GM21390 (cell line): ENCODE data around the gene APBB3.

Experiments
- ATAC-seq: cut with Tn5 transposase; IDR thresholded peaks from one replicate; pipeline ENCODE4 v1.9.1; 2021; ENCODE audit not compliant: unreplicated experiment

The APBB3 gene

GRCh38 chr5:140555747-140556312, 8.6 kb downstream of the APBB3 start:
- ATAC-seq: no peak

DNA sequence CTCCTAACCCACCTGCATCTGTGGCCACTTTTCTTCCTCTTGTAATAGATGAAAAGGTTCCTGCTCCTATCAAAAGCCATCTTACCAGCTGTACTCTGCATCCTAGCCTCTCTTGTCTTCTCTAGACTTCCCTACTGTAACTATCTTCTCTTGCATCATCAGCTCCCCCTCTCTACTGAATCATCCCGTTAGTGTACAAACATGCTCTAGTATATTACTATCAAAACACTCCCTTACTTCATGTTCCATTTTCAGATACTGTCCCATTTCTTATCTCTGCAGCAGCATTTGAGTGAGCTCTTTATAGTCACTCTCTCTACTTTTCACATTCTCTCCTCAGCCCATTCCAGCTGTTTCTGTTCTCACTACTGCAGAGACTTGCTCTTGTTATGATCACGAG, 9.9 kb downstream of the APBB3 start:
- ATAC-seq: no peak

- no peak for ATAC-seq
These were observed 10.7 kb downstream of the APBB3 start for GRCh38 chr5:140553657-140554056.

- ATAC-seq: no peak
These were observed 12.5 kb downstream of the APBB3 start for GRCh38 chr5:140551872-140552271.

- no peak for ATAC-seq
These were observed 14.0 kb downstream of the APBB3 start for GRCh38 chr5:140550147-140551079.

GRCh38 chr5:140549237-140550144, 14.9 kb downstream of the APBB3 start:
- no peak for ATAC-seq

GRCh38 chr5:140548791-140549190, 15.6 kb downstream of the APBB3 start:
- ATAC-seq: no peak

- peak; percentile 2 for ATAC-seq
These were observed 16.1 kb downstream of the APBB3 start for GRCh38 chr5:140548300-140548688.

DNA sequence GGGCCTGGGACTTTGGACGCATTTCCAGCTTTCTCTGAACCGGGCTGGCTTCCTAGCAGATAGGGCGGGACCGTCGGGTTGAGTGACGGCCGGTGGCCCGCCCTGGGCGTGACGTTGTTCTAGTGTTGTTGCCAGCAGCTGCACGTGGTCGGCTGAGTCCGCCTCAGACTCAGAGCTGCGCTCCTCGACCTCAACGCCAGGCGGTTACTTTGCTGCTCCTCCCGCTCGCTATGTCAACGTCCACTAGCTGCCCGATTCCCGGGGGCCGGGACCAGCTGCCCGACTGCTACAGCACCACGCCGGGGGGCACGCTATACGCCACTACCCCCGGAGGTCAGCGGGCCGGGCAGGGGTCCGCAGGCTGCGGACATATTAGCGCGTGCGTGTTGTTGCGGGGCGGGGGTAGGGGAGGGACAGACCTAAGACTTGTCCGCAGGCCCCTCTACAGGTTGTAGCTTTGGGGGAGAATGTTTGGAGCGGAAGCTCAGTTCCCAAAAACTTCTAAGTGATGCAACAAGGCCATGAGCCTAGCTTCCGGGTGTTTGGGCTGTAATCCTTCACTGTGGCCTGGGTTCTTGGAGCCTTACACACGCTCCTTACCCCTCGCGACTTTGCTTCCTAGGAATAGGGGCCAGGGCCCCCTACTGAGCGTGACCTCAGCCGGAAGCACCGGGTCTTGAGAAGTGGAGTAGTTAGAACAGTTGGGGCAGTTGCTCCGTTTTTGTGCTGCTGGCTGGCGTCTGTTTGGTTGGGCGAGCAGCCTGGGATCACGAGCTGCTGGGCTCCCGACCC, 16.7 kb downstream of the APBB3 start, which contains the start of gene EIF4EBP3:
Gene EIF4EBP3, plus strand, starts transcription at position 155 of the 792 bp plus-strand sequence. Its CDS starts 76 bp downstream, at position 231.
- peak; percentile 98 for ATAC-seq

- no peak for ATAC-seq
These were observed 17.4 kb downstream of the APBB3 start for GRCh38 chr5:140546851-140547507.

- ATAC-seq: no peak
These were observed 18.8 kb downstream of the APBB3 start for GRCh38 chr5:140545606-140546005.

DNA sequence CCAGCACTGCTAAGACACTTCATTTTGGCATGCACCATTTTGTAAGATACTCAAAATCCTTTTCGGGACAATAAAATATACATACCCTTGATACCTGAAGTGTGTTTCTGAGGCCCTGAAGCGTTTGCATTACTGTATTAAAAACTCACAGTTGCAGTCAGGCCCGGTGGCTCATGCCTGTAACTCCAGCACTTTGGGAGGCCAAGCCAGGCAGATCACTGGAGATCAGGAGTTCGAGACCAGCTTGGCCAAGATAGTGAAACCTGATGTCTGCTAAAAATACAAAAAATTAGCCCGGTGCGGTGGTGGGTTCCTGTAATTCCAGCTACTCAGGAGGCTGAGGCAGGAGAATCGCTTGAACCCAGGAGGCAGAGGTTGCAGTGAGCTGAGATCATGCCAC, 19.4 kb downstream of the APBB3 start:
- no peak for ATAC-seq

GRCh38 chr5:140542972-140543371, 21.4 kb downstream of the APBB3 start:
- ATAC-seq: no peak

GRCh38 chr5:140540227-140540626, 24.2 kb downstream of the APBB3 start:
- no peak for ATAC-seq

DNA sequence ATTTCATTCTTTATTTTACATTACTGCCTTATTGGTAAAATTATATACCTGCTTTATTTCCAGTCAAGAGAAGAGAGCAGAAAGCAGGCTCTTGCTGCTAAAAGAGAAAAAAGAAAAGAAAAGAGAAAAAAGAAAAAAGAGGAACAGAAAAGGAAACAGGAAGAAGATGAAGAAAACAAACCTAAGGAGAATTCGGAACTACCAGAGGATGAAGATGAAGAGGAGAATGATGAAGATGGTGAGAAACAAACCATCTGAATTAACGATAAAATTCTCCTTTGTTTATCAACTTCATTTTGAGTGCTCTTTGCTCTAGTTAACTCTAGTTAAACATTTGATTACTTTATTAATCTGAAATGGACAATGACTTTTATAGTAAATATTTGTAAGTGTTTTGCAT, 40.4 kb downstream of the APBB3 start:
- no peak for ATAC-seq

DNA sequence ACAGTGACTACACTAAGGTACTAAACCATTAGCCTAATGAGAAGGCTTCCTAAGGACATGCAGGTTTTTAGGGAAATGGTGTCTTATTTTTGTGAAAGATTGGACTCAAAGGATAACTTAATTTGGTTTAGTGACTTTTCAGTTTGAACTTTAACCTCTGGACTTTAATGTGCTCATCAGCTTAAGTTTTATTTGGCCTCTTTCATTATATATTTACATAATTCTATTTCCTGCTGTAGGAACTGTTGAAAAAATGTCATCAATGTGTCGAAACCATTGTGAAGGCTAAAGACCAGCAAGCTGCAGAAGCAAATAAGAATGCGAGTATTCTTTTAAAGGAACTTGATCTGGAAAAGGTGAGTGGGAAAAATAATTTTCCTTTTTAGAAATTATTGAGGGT, 51.3 kb downstream of the APBB3 start:
- no peak for ATAC-seq

- no peak for ATAC-seq
These were observed 54.5 kb downstream of the APBB3 start for GRCh38 chr5:140509898-140510297.
